Measurements from ENCODE around the gene EGFLAM. TPM values are rescaled to one million over a fixed set of nuclear protein-coding genes. Genes with fewer than 3 reads are reported as not detected.
A peak's percentile ranks its signal among the peaks of the same experiment; 100 is the strongest.

EGFLAM gene
- total and polyA plus RNA-seq, 9 of the 15 experiments (the other 6 are each of a cell fraction or from before 2014, with no cell fraction given) = 0.09 to 2.5 (median 1.0) TPM

DNA sequence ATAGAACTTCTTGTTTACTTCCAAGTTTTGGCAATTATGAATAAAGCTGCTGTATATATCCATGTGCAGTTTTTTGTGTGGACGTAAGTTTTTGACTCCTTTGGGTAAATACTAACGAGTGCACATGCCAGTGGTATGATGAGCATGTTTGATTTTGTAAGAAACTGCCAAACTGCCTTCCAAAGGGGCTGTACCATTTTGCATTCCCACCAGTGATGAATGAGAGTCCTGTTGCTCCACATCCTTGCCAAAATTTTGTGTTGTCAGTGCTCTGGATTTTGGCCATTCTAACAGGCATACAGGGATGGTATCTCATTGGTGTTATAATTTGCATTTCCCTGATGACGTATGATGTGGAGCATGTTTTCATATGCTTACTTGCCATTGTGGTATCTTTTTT lies 73.5 kb downstream of the EGFLAM start:
- no TSS peak for BruUV-seq (replicated peaks)
- no peak overlapping the region for H3K4me3 ChIP-seq
- ATAC-seq = no peak
- no peaks in the 10 kb centered on the region for H3K4me1 ChIP-seq (replicated peaks in 1 of 2; ENCODE audit: control insufficient read depth in 2 of 2, insufficient read depth in 2 of 2, low read length in 2 of 2)
- H3K9ac ChIP-seq (ENCODE audit: insufficient read depth in 1 of 2, low read depth in 2 of 2, low read length in 2 of 2) = no peak overlapping the region
- H3K9me3 ChIP-seq (replicated peaks; ENCODE audit: control insufficient read depth, insufficient read depth, low read depth, low read length) = no peaks in the 10 kb centered on the region; the same call in 1 of the 2 replicates
- no peaks in the 10 kb centered on the region for H3K9me1 ChIP-seq (ENCODE audit: control insufficient read depth, insufficient read depth, low read length)
- no peaks in the 10 kb centered on the region for H3K79me2 ChIP-seq (ENCODE audit: control insufficient read depth, insufficient read depth, low read length)
- H3K4me2 ChIP-seq (ENCODE audit: insufficient read depth, low read length) = no peak overlapping the region
- FAIRE-seq = peak; percentile 19
- in situ Hi-C loops (cut with MboI) = no loop called here
- no peak for DNase-seq (ENCODE audit: extremely low read depth in 1 of 4, low spot score in 3 of 4)
- no peaks in the 10 kb centered on the region for H3K36me3 ChIP-seq (ENCODE audit: control insufficient read depth, insufficient read depth, low read length)
- CTCF ChIA-PET (ENCODE audit: low intra/inter-chr PET ratio) = no interaction called here
- H2AFZ ChIP-seq (ENCODE audit: low read depth, low read length) = no peak overlapping the region
- no peaks in the 10 kb centered on the region for H4K20me1 ChIP-seq (replicated peaks; ENCODE audit: control insufficient read depth, insufficient read depth, low read length)
- intact Hi-C loops (cut with micrococcal nuclease) = no loop called here
- H3K27me3 ChIP-seq (ENCODE audit: control insufficient read depth in 2 of 2, insufficient read depth in 2 of 2, low read length in 2 of 2) = no peaks in the 10 kb centered on the region
- TF ChIP-seq CC2D1A (IDR thresholded peaks at IDR 0.05) (no peak), CBX5 (IDR thresholded peaks at IDR 0.05; ENCODE audit: borderline replicate concordance, low read depth) (no peak), WHSC1 (IDR thresholded peaks at IDR 0.05; ENCODE audit: low read length) (no peak), POLR2B (IDR thresholded peaks at IDR 0.05; ENCODE audit: low read depth, partially characterized antibody) (no peak), SRSF7 (optimal IDR thresholded peaks at IDR 0.05; ENCODE audit: low read depth, low read length) (no peak), NR4A1 (CRISPR knock-in tag; IDR thresholded peaks at IDR 0.05) (no peak), NR4A1 (tag; IDR thresholded peaks at IDR 0.05) (no peak), ZNF408 (CRISPR knock-in tag; IDR thresholded peaks at IDR 0.05; ENCODE audit: low read depth) (no peak)
- TF ChIP-seq, protein P1, sequence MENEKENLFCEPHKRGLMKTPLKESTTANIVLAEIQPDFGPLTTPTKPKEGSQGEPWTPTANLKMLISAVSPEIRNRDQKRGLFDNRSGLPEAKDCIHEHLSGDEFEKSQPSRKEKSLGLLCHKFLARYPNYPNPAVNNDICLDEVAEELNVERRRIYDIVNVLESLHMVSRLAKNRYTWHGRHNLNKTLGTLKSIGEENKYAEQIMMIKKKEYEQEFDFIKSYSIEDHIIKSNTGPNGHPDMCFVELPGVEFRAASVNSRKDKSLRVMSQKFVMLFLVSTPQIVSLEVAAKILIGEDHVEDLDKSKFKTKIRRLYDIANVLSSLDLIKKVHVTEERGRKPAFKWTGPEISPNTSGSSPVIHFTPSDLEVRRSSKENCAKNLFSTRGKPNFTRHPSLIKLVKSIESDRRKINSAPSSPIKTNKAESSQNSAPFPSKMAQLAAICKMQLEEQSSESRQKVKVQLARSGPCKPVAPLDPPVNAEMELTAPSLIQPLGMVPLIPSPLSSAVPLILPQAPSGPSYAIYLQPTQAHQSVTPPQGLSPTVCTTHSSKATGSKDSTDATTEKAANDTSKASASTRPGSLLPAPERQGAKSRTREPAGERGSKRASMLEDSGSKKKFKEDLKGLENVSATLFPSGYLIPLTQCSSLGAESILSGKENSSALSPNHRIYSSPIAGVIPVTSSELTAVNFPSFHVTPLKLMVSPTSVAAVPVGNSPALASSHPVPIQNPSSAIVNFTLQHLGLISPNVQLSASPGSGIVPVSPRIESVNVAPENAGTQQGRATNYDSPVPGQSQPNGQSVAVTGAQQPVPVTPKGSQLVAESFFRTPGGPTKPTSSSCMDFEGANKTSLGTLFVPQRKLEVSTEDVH (IDR thresholded peaks at IDR 0.05; ENCODE audit: low read depth, partially characterized antibody) = no peak
- TF ChIP-seq, protein P2, sequence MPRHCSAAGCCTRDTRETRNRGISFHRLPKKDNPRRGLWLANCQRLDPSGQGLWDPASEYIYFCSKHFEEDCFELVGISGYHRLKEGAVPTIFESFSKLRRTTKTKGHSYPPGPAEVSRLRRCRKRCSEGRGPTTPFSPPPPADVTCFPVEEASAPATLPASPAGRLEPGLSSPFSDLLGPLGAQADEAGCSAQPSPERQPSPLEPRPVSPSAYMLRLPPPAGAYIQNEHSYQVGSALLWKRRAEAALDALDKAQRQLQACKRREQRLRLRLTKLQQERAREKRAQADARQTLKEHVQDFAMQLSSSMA (CRISPR knock-in tag; IDR thresholded peaks at IDR 0.05) = no peak
- TF ChIP-seq, protein P3, sequence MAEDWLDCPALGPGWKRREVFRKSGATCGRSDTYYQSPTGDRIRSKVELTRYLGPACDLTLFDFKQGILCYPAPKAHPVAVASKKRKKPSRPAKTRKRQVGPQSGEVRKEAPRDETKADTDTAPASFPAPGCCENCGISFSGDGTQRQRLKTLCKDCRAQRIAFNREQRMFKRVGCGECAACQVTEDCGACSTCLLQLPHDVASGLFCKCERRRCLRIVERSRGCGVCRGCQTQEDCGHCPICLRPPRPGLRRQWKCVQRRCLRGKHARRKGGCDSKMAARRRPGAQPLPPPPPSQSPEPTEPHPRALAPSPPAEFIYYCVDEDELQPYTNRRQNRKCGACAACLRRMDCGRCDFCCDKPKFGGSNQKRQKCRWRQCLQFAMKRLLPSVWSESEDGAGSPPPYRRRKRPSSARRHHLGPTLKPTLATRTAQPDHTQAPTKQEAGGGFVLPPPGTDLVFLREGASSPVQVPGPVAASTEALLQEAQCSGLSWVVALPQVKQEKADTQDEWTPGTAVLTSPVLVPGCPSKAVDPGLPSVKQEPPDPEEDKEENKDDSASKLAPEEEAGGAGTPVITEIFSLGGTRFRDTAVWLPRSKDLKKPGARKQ (CRISPR knock-in tag; IDR thresholded peaks at IDR 0.05) = no peak
- TF ChIP-seq, protein P4, sequence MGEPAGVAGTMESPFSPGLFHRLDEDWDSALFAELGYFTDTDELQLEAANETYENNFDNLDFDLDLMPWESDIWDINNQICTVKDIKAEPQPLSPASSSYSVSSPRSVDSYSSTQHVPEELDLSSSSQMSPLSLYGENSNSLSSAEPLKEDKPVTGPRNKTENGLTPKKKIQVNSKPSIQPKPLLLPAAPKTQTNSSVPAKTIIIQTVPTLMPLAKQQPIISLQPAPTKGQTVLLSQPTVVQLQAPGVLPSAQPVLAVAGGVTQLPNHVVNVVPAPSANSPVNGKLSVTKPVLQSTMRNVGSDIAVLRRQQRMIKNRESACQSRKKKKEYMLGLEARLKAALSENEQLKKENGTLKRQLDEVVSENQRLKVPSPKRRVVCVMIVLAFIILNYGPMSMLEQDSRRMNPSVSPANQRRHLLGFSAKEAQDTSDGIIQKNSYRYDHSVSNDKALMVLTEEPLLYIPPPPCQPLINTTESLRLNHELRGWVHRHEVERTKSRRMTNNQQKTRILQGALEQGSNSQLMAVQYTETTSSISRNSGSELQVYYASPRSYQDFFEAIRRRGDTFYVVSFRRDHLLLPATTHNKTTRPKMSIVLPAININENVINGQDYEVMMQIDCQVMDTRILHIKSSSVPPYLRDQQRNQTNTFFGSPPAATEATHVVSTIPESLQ (CRISPR knock-in tag; IDR thresholded peaks at IDR 0.05) = no peak
- POLR2A ChIA-PET = no interaction called here
- WGBS (ENCODE audit: insufficient coverage, low coverage, missing lambda C conversion rate) = 35% methylated on average over 3 of the region's 3 CpGs
- H3K27ac ChIP-seq (ENCODE audit: extremely low read depth, low read depth, low read length) = no peak overlapping the region

Measured in K562 (cell line).